Endothelial cell of umbilical vein (primary cell): ENCODE measurements around the gene PWP1. TPM values are rescaled to one million over a fixed set of nuclear protein-coding genes. Genes with fewer than 3 reads are reported as not detected.

Experiments used
- BruUV-seq: library from RNA; stranded (reverse); fragments of 400-500 nt; replicated peaks from 2 replicates; lab custom pipeline; 2021; lab: Mats Ljungman, UMichigan
- CTCF ChIA-PET: fragments of 300-600, 350-600 bp; sonication (Branson Sonifier 250); formaldehyde crosslinking; loops from one replicate; lab custom pipeline; 2021; ENCODE audit warnings: antibody characterized with exemption, inconsistent platforms; lab: Charles Lee
- POLR2A ChIA-PET: fragments of 300-600, 350-600 bp; sonication (Branson Sonifier 250); formaldehyde crosslinking; loops from one replicate; lab custom pipeline; 2021; ENCODE audit warnings: antibody characterized with exemption, inconsistent platforms; lab: Charles Lee
- DNase-seq: peaks from one replicate; pipeline ENCODE4 v3.0.0-alpha.2; 2011; ENCODE audit warnings: low read depth, low spot score
- FAIRE-seq: peaks from 2 replicates; lab custom pipeline; 2011; peaks lifted over from hg19 to GRCh38; lab: Jason Lieb, UNC
- H2AFZ ChIP-seq: 2 replicates; pipeline ENCODE4 v1.6.0; 2012; ENCODE audit warnings: low read depth, low read length, control low read depth, inconsistent platforms
- H3K27ac ChIP-seq: 2 replicates; pipeline ENCODE4 v1.5.1; 2011; ENCODE audit warnings: low read depth, mild to moderate bottlenecking, control low read depth, low read length, moderate library complexity; ENCODE audit not compliant: insufficient read depth
- H3K27me3 ChIP-seq, 2 experiments: 2 replicates each; pipeline versions ENCODE4 v1.6.0 to v1.6.1; 2011; ENCODE audit warnings: low read length in 2 of 2, mixed read lengths in 1 of 2; ENCODE audit not compliant: control insufficient read depth in 2 of 2, insufficient read depth in 2 of 2
- H3K36me3 ChIP-seq, 2 experiments: 2 replicates in 1 of 2; 3 replicates in 1 of 2; pipeline ENCODE4 v1.5.1; 2011; ENCODE audit warnings: low read length in 2 of 2, mild to moderate bottlenecking in 1 of 2, moderate library complexity in 1 of 2; ENCODE audit not compliant: control insufficient read depth in 2 of 2, insufficient read depth in 2 of 2; ENCODE audit errors: extremely low read depth in 1 of 2
- H3K4me1 ChIP-seq: 3 replicates; pipeline ENCODE4 v1.5.1; 2011; ENCODE audit warnings: mild to moderate bottlenecking, low read length; ENCODE audit not compliant: control insufficient read depth, insufficient read depth; ENCODE audit errors: extremely low read depth
- H3K4me2 ChIP-seq: 2 replicates; pipeline ENCODE4 v1.6.1; 2011; ENCODE audit warnings: low read length, control low read depth, mixed read lengths; ENCODE audit not compliant: insufficient read depth
- H3K4me3 ChIP-seq, 3 experiments: fragments of 200-600 bp in 1 of 3; sonication (generic), shearing (Covaris generic) in 1 of 3; replicated peaks in 1 of 3; 2 replicates each; pipeline ENCODE4 v1.5.1; 2011 to 2016; ENCODE audit warnings: control low read depth in 3 of 3, low read length in 3 of 3, mild to moderate bottlenecking in 2 of 3, inconsistent platforms in 1 of 3, low read depth in 1 of 3, moderate library complexity in 1 of 3; ENCODE audit not compliant: insufficient read depth in 1 of 3
- H3K79me2 ChIP-seq: 2 replicates; pipeline ENCODE4 v1.6.0; 2012; ENCODE audit warnings: low read length, inconsistent platforms; ENCODE audit not compliant: control insufficient read depth, insufficient read depth
- H3K9ac ChIP-seq: replicated peaks from 2 replicates; pipeline ENCODE3; 2011; ENCODE audit warnings: low read length, control low read depth; ENCODE audit not compliant: insufficient read depth; ENCODE audit errors: extremely low read depth
- H3K9me1 ChIP-seq: replicated peaks from 3 replicates; pipeline ENCODE4 v1.6.0; 2011; ENCODE audit warnings: mild to moderate bottlenecking, low read length; ENCODE audit not compliant: control insufficient read depth, insufficient read depth; ENCODE audit errors: extremely low read depth
- H3K9me3 ChIP-seq: replicated peaks from 2 replicates; pipeline ENCODE4 v1.5.1; 2012; ENCODE audit warnings: low read length, inconsistent platforms; ENCODE audit not compliant: control insufficient read depth, insufficient read depth
- H4K20me1 ChIP-seq: replicated peaks from 2 replicates; pipeline ENCODE3; 2011; ENCODE audit warnings: mild to moderate bottlenecking, low read length; ENCODE audit not compliant: control insufficient read depth, insufficient read depth; ENCODE audit errors: extremely low read depth
- EZH2 ChIP-seq: IDR thresholded peaks from 2 replicates; pipeline ENCODE4 v1.6.1; 2012; ENCODE audit warnings: borderline replicate concordance, low read depth, mild to moderate bottlenecking, moderate library complexity, low read length, inconsistent platforms; ENCODE audit not compliant: severe bottlenecking
- FOS ChIP-seq: IDR thresholded peaks from 2 replicates; pipeline ENCODE4 v1.6.1; 2011; ENCODE audit warnings: mild to moderate bottlenecking, low read length, moderate library complexity, borderline replicate concordance; ENCODE audit not compliant: insufficient read depth
- GATA2 ChIP-seq: IDR thresholded peaks from 2 replicates; pipeline ENCODE4 v1.7.0; 2011; ENCODE audit warnings: low read depth, mild to moderate bottlenecking, moderate library complexity, mixed read lengths, low read length; ENCODE audit not compliant: insufficient read length, insufficient read depth
- JUN ChIP-seq: IDR thresholded peaks from 2 replicates; pipeline ENCODE4 v1.6.1; 2011; ENCODE audit warnings: borderline replicate concordance, low read depth; ENCODE audit not compliant: insufficient read length, insufficient read depth
- MYC ChIP-seq: IDR thresholded peaks from one replicate; pipeline ENCODE4 v1.6.1; 2011; ENCODE audit warnings: mild to moderate bottlenecking, low read depth, low read length
- POLR2A ChIP-seq: IDR thresholded peaks from 2 replicates; pipeline ENCODE4 v1.6.1; 2012; ENCODE audit warnings: low read depth, mild to moderate bottlenecking, control low read depth, low read length
- POLR2AphosphoS5 ChIP-seq: IDR thresholded peaks from 2 replicates; pipeline ENCODE4 v1.6.1; 2012; ENCODE audit warnings: low read depth, mild to moderate bottlenecking, control low read depth, low read length, moderate library complexity; ENCODE audit not compliant: insufficient read depth
- dilution Hi-C: fragments of 300-500 bp; cut with MboI; formaldehyde crosslinking; loops from one replicate; pipeline ENCODE4 v1.15.0; 2019; ENCODE audit warnings: low sequenced_read_pairs; ENCODE audit not compliant: extremely low pct_ligation_motif_present
- intact Hi-C: fragments of 100-400 bp; cut with micrococcal nuclease; formaldehyde crosslinking; loops from one replicate; pipeline ENCODE4 v1.10.0; 2022
- polyA plus RNA-seq, 4 experiments: library from polyadenylated mRNA; depleted of rRNA in 3 of 4; stranded (reverse) in 3 of 4; unstranded in 1 of 4; fragments of >200 nt; gene quantifications; 2 replicates each; pipeline versions ENCODE4 v1.2.1 to v1.2.3, GENCODE V29; 2011 to 2012; ENCODE audit warnings: missing spikeins in 1 of 4
- total RNA-seq: library from RNA; stranded (reverse); gene quantifications from 2 replicates; pipeline ENCODE4 v1.2.3, GENCODE V29; 2021
- TF ChIP-seq, protein P1 (sequence below), 2 donors: IDR thresholded peaks; 1 replicate in 1 of 2; 2 replicates in 1 of 2; pipeline ENCODE4 v1.5.1; 2011; ENCODE audit warnings: low read length in 2 of 2, mild to moderate bottlenecking in 2 of 2, moderate library complexity in 2 of 2, control low read depth in 1 of 2, inconsistent platforms in 1 of 2, low read depth in 1 of 2; ENCODE audit not compliant: insufficient read depth in 1 of 2; ENCODE audit errors: extremely low read depth in 1 of 2
- TF ChIP-seq, protein P2 (sequence below): IDR thresholded peaks from 2 replicates; pipeline ENCODE4 v1.6.1; 2011; ENCODE audit not compliant: insufficient read depth, insufficient read length

The PWP1 gene
- total and polyA plus RNA-seq, 2 donors (not counting 3 experiments of a cell fraction or from before 2014, with no cell fraction given), result 70.8 to 154 TPM

GRCh38 chr12:107684029-107684795 is 1.4 kb upstream of the PWP1 start:
- DNase-seq, result no peak
- Histone ChIP-seq H3K9me3 (no peaks in the 10 kb centered on the region), H3K9ac (no peak overlapping the region), H3K4me2 (peak overlapping the region; percentile 71), H3K27ac (no peak overlapping the region), H3K27me3 (peaks cover 5 to 6% of the 10 kb centered on the region in 2 experiments), H4K20me1 (no peaks in the 10 kb centered on the region), H3K4me3 (no peak overlapping the region), H3K4me1 (peaks cover 7% of the 10 kb centered on the region), H3K36me3 (peaks cover 2 to 3% of the 10 kb centered on the region in 2 experiments), H2AFZ (peak overlapping the region; percentile 21), H3K79me2 (peaks cover 26% of the 10 kb centered on the region), H3K9me1 (no peaks in the 10 kb centered on the region)
- intact Hi-C loops (loop anchor here (2.0 kb wide), 1 partner anchor 65 kb away; no protein-coding TSS in a partner anchor), dilution Hi-C loops (no loop called here)
- peak; percentile 55 for FAIRE-seq
- no TSS peak for BruUV-seq
- ChIA-PET POLR2A (no interaction called here), CTCF (interaction anchor here (2.2 to 2.4 kb wide), 2 partner anchors 8 to 13 kb away, joined by 6 to 11 read pairs; no protein-coding TSS in a partner anchor)
- TF ChIP-seq POLR2A, result no peak
- no peak for TF ChIP-seq POLR2AphosphoS5
- TF ChIP-seq, protein P1, sequence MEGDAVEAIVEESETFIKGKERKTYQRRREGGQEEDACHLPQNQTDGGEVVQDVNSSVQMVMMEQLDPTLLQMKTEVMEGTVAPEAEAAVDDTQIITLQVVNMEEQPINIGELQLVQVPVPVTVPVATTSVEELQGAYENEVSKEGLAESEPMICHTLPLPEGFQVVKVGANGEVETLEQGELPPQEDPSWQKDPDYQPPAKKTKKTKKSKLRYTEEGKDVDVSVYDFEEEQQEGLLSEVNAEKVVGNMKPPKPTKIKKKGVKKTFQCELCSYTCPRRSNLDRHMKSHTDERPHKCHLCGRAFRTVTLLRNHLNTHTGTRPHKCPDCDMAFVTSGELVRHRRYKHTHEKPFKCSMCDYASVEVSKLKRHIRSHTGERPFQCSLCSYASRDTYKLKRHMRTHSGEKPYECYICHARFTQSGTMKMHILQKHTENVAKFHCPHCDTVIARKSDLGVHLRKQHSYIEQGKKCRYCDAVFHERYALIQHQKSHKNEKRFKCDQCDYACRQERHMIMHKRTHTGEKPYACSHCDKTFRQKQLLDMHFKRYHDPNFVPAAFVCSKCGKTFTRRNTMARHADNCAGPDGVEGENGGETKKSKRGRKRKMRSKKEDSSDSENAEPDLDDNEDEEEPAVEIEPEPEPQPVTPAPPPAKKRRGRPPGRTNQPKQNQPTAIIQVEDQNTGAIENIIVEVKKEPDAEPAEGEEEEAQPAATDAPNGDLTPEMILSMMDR (IDR thresholded peaks at IDR 0.05; ENCODE audit: extremely low read depth in 1 of 2, insufficient read depth in 1 of 2, low read depth in 1 of 2, low read length in 2 of 2), result no peak

DNA sequence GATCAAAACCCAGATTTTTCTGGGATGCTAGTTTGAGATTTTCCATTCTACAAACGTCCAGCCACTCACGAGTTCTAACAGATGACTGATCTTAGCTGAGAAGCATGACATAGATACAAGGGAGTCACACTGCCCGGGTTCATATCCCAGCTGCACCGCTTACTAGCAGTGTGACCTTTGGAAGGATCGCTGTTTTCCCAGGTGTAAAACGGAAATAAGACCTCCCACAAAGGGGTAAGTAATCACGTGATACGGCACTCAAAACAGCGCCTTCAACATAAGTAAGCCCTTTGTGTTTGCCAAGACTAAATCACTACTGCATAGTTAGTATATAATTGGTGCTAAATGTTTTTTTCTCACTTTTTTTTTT is 624 bp upstream of the PWP1 start:
- Histone ChIP-seq H3K27ac (peak overlapping the region; percentile 51), H3K4me2 (peak overlapping the region; percentile 71), H3K9me1 (no peaks in the 10 kb centered on the region), H3K9me3 (no peaks in the 10 kb centered on the region), H3K9ac (peak overlapping the region; percentile 70), H3K36me3 (peaks cover 2 to 3% of the 10 kb centered on the region in 2 experiments), H2AFZ (peak overlapping the region; percentile 21), H3K79me2 (peaks cover 26% of the 10 kb centered on the region), H3K4me1 (peaks cover 7% of the 10 kb centered on the region), H3K4me3 (peak overlapping the region; percentile 11 to 80 (median 67)), H3K27me3 (peaks cover 2 to 3% of the 10 kb centered on the region in 2 experiments), H4K20me1 (no peaks in the 10 kb centered on the region)
- no peak for FAIRE-seq
- dilution Hi-C loops (no loop called here), intact Hi-C loops (loop anchor here (1.0 to 2.0 kb wide), 3 partner anchors 64 to 830 kb away; partner anchors contain the start of genes FICD and PRDM4)
- TF ChIP-seq POLR2AphosphoS5 (no peak), JUN (no peak), MYC (no peak), EZH2 (no peak), POLR2A (no peak), GATA2 (no peak), FOS (no peak)
- TF ChIP-seq, protein P1 (IDR thresholded peaks at IDR 0.05; ENCODE audit: extremely low read depth in 1 of 2, insufficient read depth in 1 of 2, low read depth in 1 of 2, low read length in 2 of 2), result no peak
- TF ChIP-seq, protein P2, sequence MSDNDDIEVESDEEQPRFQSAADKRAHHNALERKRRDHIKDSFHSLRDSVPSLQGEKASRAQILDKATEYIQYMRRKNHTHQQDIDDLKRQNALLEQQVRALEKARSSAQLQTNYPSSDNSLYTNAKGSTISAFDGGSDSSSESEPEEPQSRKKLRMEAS, result no peak
- no TSS peak for BruUV-seq
- POLR2A ChIA-PET, result no interaction called here
- CTCF ChIA-PET, result interaction anchor here (1.0 to 2.4 kb wide), 3 partner anchors 9 to 200 kb away, joined by 5 to 11 read pairs (median 6); no protein-coding TSS in a partner anchor
- DNase-seq, result no peak
